Medulla oblongata (tissue), 1 donor: Measurements from ENCODE around the gene ZNF146.
"Not testable (repeated sequence)": the region's sequence is repeated elsewhere in the genome, so short reads cannot be mapped to it uniquely, and the experiment has no call there.

ENCODE experiments used
- DNase-seq: peaks from one replicate; pipeline ENCODE4 v3.0.0-alpha.2; 2015; ENCODE audit errors: extremely low spot score

The ZNF146 gene

GRCh38 chr19:36214386-36215275 lies at the start of gene ZNF146, which contains the start of gene ZNF565:
Gene ZNF146, plus strand, starts transcription at chr19:36215106. Its CDS starts 21,335 bp downstream, at chr19:36236441.
Gene ZNF565, minus strand, starts transcription at chr19:36214665. Its CDS starts 12,680 bp downstream, at chr19:36201985.
- peak; percentile 99 for DNase-seq

- no peak for DNase-seq
Observed at GRCh38 chr19:36169084-36169760, 45.7 kb upstream of the ZNF146 start.

- no peak for DNase-seq
Observed at GRCh38 chr19:36172852-36173251, 42.1 kb upstream of the ZNF146 start.

GRCh38 chr19:36173846-36174245 lies 41.1 kb upstream of the ZNF146 start:
- DNase-seq: not testable (repeated sequence)

GRCh38 chr19:36179077-36179476 lies 35.8 kb upstream of the ZNF146 start:
- not testable (repeated sequence) for DNase-seq

GRCh38 chr19:36182612-36183244 lies 32.2 kb upstream of the ZNF146 start:
- DNase-seq: no peak

GRCh38 chr19:36183245-36183628 lies 31.7 kb upstream of the ZNF146 start:
- no peak for DNase-seq

- DNase-seq: not testable (repeated sequence)
Observed at GRCh38 chr19:36186722-36187121, 28.2 kb upstream of the ZNF146 start.

- no peak for DNase-seq
Observed at GRCh38 chr19:36196249-36196648, 18.7 kb upstream of the ZNF146 start.

- DNase-seq: peak; percentile 88
Observed at GRCh38 chr19:36198119-36198518, 16.8 kb upstream of the ZNF146 start.

- no peak for DNase-seq
Observed at GRCh38 chr19:36201684-36202083, 13.2 kb upstream of the ZNF146 start.

GRCh38 chr19:36203293-36203692 lies 11.6 kb upstream of the ZNF146 start:
- DNase-seq: no peak

GRCh38 chr19:36207605-36208252 lies 7.2 kb upstream of the ZNF146 start:
- no peak for DNase-seq

- DNase-seq: no peak
Observed at GRCh38 chr19:36209372-36209771, 5.5 kb upstream of the ZNF146 start.

GRCh38 chr19:36210497-36210896 lies 4.4 kb upstream of the ZNF146 start:
- no peak for DNase-seq

GRCh38 chr19:36212895-36213294 lies 2.0 kb upstream of the ZNF146 start:
- no peak for DNase-seq

- DNase-seq: peak; percentile 24
Observed at GRCh38 chr19:36215276-36216123, 594 bp downstream of the ZNF146 start.

GRCh38 chr19:36221474-36221873 lies 6.6 kb downstream of the ZNF146 start:
- no peak for DNase-seq

- no peak for DNase-seq
Observed at GRCh38 chr19:36222503-36222902, 7.6 kb downstream of the ZNF146 start.

GRCh38 chr19:36225219-36225892 lies 10.4 kb downstream of the ZNF146 start:
- no peak for DNase-seq
